Activated CD4-positive, alpha-beta memory T cell treated with anti-CD3 and anti-CD28 coated beads, Interleukin-2, amount 10 ng/mL, durations not matched to agents 7 days and 5 days (primary cell): ENCODE measurements around the gene TFAP2A. TPM values are rescaled to one million over a fixed set of nuclear protein-coding genes. Genes with fewer than 3 reads are reported as not detected.

Experiments used
- CTCF ChIA-PET: fragments of 350-600 bp; sonication (Branson Sonifier 250); formaldehyde crosslinking; loops from one replicate; lab custom pipeline; 2021; ENCODE audit warnings: antibody characterized with exemption, inconsistent platforms; lab: Charles Lee
- POLR2A ChIA-PET: fragments of 350-600 bp; sonication (Branson Sonifier 250); formaldehyde crosslinking; loops from one replicate; lab custom pipeline; 2021; ENCODE audit warnings: antibody characterized with exemption; lab: Charles Lee
- DNase-seq: peaks from one replicate; pipeline ENCODE4 v3.0.0-alpha.2; 2020
- H3K27ac Mint-ChIP-seq: one replicate; pipeline ENCODE4 v1.8.0; 2021; ENCODE audit warnings: mild to moderate bottlenecking, mixed read lengths
- H3K27me3 Mint-ChIP-seq: one replicate; pipeline ENCODE4 v1.8.0; 2021; ENCODE audit warnings: mixed read lengths
- H3K36me3 Mint-ChIP-seq: one replicate; pipeline ENCODE4 v1.8.0; 2021; ENCODE audit warnings: low read depth, mixed read lengths
- H3K4me1 Mint-ChIP-seq: one replicate; pipeline ENCODE4 v1.8.0; 2021; ENCODE audit warnings: mixed read lengths
- H3K4me3 Mint-ChIP-seq: one replicate; pipeline ENCODE4 v1.8.0; 2021; ENCODE audit warnings: mild to moderate bottlenecking, mixed read lengths
- H3K9me3 Mint-ChIP-seq: one replicate; pipeline ENCODE4 v1.8.0; 2021; ENCODE audit warnings: mixed read lengths
- total RNA-seq, 2 experiments: library from RNA; stranded (reverse); gene quantifications; one replicate each; pipeline ENCODE4 v1.2.3, GENCODE V29; 2021

TFAP2A gene
- under 1 TPM in 1 of 2 experiments, not detected in 1; 0.20 TPM for total RNA-seq

DNA sequence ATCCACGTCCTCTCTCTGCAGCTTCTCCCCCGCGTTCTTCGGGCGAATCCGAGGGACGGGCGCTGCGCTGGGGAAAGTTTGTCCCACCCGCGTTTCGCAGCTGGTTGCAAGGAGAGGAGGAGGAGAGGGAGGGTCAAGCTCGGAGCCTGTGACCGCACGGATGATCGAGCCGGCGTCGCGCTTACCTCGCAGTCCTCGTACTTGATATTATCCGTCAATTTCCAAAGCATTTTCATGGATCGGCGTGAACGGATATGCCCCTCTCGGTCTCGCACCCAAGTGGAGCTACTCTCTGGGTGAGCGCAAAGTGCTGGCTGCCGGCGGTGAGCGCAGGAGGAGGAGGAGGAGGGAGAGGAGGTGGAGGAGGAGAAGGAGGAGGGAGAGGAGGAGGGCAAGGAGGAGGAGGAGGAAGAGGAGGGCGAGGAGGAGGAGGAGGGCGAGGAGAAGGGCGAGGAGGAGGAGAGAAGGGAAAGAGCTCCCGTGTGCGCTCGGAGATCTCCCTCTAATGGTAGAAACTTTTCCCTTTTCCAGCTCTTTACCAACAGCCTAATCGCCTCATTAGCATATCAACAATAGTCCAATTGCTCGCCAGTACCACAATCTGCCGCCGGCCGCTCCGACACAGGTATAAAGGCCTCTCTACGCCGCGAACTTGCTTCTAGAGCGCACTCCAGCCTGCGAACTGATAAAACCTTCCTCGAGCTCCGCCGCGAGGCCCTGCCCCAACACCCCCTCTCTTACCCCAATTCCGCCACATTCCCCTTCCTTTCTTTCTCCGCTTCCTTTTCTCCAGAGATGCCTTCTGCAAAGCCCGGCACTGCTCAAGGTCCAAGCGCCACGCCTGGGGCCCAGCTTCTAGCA lies at the start of gene TFAP2A:
Gene TFAP2A, minus strand, starts transcription at position 319 of the 861 bp plus-strand sequence. Its CDS starts 83 bp downstream, at position 236.
- H3K27ac Mint-ChIP-seq: peak within 1 kb of the TSS; percentile 45
- H3K4me3 Mint-ChIP-seq: peak within 1 kb of the TSS; percentile 85
- peaks cover 89% of the 10 kb centered on the region for H3K27me3 Mint-ChIP-seq
- peaks cover 2% of the 10 kb centered on the region for H3K9me3 Mint-ChIP-seq
- POLR2A ChIA-PET: interaction anchor here (1.4 to 2.4 kb wide), 2 partner anchors 9 to 15 kb away, joined by 3 to 6 read pairs; no protein-coding TSS in a partner anchor
- DNase-seq: no peak
- CTCF ChIA-PET: interaction anchor here (0.7 to 1.9 kb wide), 3 partner anchors 10 to 11 kb away, joined by 3 to 5 read pairs (median 5); no protein-coding TSS in a partner anchor
- peaks cover 40% of the 10 kb centered on the region for H3K4me1 Mint-ChIP-seq
- H3K36me3 Mint-ChIP-seq: peaks cover 41% of the 10 kb centered on the region

DNA sequence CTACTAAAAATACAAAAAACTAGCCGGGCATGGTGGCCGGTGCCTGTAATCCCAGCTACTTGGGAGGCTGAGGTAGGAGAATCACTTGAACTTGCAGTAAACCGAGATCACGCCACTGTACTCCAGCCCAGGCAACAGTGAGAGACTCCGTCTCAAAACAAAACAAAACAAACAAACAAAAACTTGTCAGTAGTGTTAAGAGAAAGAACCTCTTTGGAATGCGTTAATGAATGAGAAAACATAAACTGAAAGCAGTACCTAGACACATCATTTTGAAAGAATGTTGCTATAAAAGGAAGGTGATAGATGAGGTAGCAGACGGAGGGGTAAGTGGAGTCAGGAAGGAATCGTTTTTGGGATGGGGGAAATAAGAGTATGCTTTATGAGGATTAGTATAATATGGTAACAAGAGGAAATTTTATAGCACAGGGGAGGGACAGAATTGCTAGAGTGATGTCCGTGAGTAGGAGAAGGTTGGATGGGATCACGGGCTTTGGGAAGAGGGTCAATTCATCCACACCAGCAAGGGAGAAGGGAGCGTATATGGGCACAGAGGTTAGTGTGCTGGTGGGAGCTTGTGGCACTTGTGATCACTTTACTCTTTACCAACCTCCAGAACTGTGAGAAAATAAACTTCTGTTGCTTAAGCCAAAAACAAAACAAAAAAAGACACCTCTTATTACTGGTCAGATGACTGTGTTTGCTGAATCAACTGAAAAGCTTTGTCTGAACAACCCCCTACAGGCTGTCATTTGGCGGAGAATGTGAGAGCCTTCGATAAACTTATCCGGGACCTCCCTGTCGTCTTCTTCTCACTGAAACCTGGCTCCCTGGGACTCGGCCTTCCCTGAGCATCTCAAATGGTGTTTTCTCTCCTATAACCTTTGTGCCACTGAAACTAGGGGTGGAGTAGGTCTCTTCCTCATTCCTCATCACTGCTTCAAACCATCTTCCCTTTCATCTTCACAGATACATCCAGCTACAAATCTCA lies 48.9 kb upstream of the TFAP2A start:
- DNase-seq: no peak
- H3K4me1 Mint-ChIP-seq: no peaks in the 10 kb centered on the region
- no peak overlapping the region for H3K4me3 Mint-ChIP-seq
- CTCF ChIA-PET: no interaction called here
- POLR2A ChIA-PET: no interaction called here
- H3K36me3 Mint-ChIP-seq: no peaks in the 10 kb centered on the region
- H3K9me3 Mint-ChIP-seq: no peaks in the 10 kb centered on the region
- H3K27ac Mint-ChIP-seq: no peak overlapping the region
- H3K27me3 Mint-ChIP-seq: peaks cover 9% of the 10 kb centered on the region

DNA sequence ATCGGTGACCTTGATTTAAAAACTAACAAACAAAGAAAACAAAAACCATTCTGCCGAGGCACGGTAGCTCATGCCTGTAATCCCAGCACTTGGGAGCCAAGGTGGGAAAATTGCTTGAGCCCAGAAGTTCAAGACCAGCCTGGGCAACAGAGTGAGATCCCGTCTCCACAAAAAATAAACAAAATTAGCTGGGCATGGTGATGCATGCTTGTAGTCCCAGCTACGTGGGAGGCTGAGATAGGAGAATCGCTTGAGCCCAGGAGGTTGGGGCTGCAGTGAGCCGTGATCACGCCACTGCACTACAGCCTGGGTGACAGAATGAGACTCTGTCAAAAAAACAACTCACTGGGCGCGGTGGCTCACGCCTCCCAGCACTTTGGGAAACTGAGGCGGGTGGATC lies 48.2 kb upstream of the TFAP2A start:
- no peaks in the 10 kb centered on the region for H3K4me1 Mint-ChIP-seq
- H3K27me3 Mint-ChIP-seq: peaks cover 11% of the 10 kb centered on the region
- CTCF ChIA-PET: no interaction called here
- DNase-seq: no peak
- no peak overlapping the region for H3K27ac Mint-ChIP-seq
- H3K36me3 Mint-ChIP-seq: no peaks in the 10 kb centered on the region
- no peak overlapping the region for H3K4me3 Mint-ChIP-seq
- POLR2A ChIA-PET: no interaction called here
- no peaks in the 10 kb centered on the region for H3K9me3 Mint-ChIP-seq

DNA sequence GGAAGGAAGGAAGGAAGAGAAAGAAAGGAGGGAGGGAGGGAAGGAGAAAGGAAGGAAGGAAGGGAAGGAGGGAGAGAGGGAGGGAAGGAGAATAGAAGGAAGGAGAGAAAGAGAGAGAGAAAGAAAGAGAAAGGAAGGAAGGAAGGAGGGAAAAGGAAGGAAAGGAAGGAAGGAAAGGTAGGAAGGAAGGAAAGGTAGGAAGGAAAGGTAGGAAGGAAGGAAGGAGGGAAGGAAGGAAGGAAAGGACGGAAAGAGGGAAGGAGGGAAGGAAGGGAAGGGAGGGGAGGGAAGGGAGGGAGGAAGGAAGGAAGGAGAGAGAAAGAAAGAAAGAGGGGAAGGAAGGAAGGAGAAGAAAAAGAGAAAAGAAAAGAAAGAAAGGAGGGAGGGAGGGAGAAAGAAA lies 47.0 kb upstream of the TFAP2A start:
- CTCF ChIA-PET: no interaction called here
- Mint-ChIP-seq H3K36me3 (no peaks in the 10 kb centered on the region), H3K4me3 (no peak overlapping the region), H3K27me3 (peaks cover 15% of the 10 kb centered on the region), H3K9me3 (no peaks in the 10 kb centered on the region), H3K4me1 (no peaks in the 10 kb centered on the region), H3K27ac (no peak overlapping the region)
- DNase-seq: no peak
- POLR2A ChIA-PET: no interaction called here

DNA sequence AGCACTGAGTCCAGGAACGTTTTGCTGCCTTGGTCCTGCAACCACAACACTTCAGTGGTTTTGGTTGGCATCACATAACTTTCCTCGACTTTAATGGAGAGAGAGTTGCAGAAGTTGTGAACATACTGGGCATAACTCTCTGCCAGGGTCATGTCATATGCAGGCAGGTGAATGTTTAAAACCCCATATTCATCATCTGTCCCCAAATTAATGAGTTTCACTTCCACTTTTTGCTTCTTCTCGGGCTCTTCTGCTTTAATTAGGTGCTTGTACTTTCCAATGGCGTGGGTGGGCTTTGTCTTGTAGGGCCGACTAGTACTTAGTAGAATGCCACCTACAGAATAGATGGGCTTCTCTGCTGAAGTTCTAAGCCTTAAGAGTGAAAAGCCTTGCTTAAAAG lies 45.2 kb upstream of the TFAP2A start:
- no peaks in the 10 kb centered on the region for H3K4me1 Mint-ChIP-seq
- peaks cover 15% of the 10 kb centered on the region for H3K27me3 Mint-ChIP-seq
- H3K27ac Mint-ChIP-seq: no peak overlapping the region
- no peaks in the 10 kb centered on the region for H3K36me3 Mint-ChIP-seq
- no peaks in the 10 kb centered on the region for H3K9me3 Mint-ChIP-seq
- DNase-seq: no peak
- ChIA-PET POLR2A (no interaction called here), CTCF (no interaction called here)
- no peak overlapping the region for H3K4me3 Mint-ChIP-seq

DNA sequence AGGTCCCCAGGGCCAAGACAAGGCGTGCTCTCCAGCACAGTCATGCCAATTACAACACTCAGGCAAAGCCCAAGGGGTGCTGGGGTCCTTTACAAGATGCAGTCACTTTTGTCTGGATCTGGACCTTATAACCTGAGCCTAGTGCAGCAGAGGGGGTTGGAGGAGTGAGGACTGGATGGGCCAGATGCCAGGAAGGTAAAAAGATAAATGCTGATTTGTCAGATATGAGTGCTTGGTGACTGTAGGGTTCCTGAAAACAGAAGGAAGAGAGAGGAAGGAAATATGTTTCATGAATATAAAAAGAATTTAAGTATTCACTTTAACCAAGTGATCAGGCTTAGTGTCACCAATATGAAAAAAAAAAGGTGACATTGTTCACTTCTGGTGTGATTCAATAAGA lies 43.4 kb upstream of the TFAP2A start:
- no peaks in the 10 kb centered on the region for H3K4me1 Mint-ChIP-seq
- no peaks in the 10 kb centered on the region for H3K36me3 Mint-ChIP-seq
- peaks cover 15% of the 10 kb centered on the region for H3K27me3 Mint-ChIP-seq
- no peaks in the 10 kb centered on the region for H3K9me3 Mint-ChIP-seq
- DNase-seq: no peak
- ChIA-PET CTCF (no interaction called here), POLR2A (no interaction called here)
- H3K4me3 Mint-ChIP-seq: no peak overlapping the region
- H3K27ac Mint-ChIP-seq: no peak overlapping the region

DNA sequence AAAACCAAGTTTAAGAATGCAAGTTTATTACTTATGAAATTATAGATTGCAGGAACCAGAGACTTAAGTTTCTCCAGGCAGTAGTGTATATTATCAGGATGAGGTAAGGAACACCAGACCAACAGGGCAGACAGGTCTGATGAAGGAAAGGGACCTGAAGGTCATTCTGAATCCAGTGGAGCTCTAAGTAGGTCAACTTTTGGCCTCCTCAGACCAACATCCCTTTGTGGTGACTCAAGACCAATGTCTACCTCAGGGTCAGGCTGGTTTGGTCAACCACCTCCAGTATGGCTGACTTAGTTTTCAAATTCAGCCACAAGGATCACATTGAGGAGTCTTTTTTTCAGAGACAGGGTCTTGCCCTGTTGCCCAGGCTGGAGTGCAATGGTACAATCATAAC lies 38.7 kb upstream of the TFAP2A start:
- Mint-ChIP-seq H3K4me1 (peaks cover 2% of the 10 kb centered on the region), H3K9me3 (no peaks in the 10 kb centered on the region), H3K36me3 (no peaks in the 10 kb centered on the region), H3K27ac (no peak overlapping the region), H3K27me3 (peaks cover 5% of the 10 kb centered on the region), H3K4me3 (no peak overlapping the region)
- CTCF ChIA-PET: interaction anchor here (0.7 to 1.4 kb wide), 2 partner anchors 12 to 94 kb away, joined by 3 read pairs; no protein-coding TSS in a partner anchor
- POLR2A ChIA-PET: no interaction called here
- DNase-seq: no peak

DNA sequence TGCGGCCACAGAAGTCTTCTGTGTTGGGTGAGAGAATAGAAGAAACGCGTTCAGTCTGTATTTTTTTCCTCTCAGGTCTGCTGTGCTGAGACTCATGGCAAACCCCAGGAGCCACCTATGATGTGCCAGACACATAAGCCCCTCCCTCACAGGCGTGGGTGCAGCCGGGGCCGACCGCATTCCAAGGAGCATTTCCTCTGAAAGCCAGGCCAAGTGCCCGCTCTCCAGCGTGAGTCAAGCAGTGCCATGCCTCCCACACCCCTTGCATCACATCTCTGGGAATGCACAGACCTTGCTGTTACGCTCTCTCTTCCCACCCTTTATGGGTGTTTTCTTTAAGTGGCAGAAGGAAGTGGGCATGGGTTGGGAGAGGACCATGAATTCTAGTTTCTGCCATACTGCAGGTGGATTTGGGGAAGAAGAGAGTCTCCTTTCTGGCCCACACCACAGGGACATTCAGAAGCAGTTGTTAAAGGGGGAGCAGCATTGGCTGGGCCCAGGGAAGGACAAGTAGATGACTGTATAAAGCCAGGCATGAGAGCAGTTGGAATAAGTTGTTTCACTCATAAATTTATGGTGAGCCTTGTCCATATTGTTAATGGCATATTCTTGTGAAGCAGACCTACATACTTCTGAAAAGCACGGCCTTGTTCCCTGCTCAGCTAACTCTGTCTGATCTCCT lies 37.1 kb upstream of the TFAP2A start:
- POLR2A ChIA-PET: no interaction called here
- H3K4me1 Mint-ChIP-seq: peaks cover 2% of the 10 kb centered on the region
- CTCF ChIA-PET: no interaction called here
- DNase-seq: no peak
- peaks cover 3% of the 10 kb centered on the region for H3K27me3 Mint-ChIP-seq
- H3K9me3 Mint-ChIP-seq: no peaks in the 10 kb centered on the region
- H3K4me3 Mint-ChIP-seq: no peak overlapping the region
- no peaks in the 10 kb centered on the region for H3K36me3 Mint-ChIP-seq
- no peak overlapping the region for H3K27ac Mint-ChIP-seq

DNA sequence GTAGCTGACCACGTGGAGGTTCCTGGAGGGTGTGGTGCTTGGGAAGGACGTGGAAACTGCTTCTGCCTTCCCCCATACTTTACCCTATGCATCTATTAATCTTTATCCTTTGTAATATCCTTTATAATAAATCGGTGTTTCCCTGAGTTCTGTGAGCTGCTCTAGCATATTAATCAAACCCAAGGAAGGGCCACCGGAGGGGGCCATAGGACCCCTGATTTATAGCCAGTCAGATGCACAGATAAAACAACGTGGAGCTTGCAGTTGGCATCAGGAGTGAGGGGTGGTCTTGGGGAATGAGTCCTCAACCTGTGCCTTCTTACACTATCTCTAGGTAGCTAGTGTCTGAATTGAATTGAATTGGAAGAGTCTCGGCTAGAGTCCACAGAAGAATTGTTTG lies 36.5 kb upstream of the TFAP2A start:
- peaks cover 2% of the 10 kb centered on the region for H3K4me1 Mint-ChIP-seq
- H3K9me3 Mint-ChIP-seq: no peaks in the 10 kb centered on the region
- no peak overlapping the region for H3K27ac Mint-ChIP-seq
- ChIA-PET CTCF (no interaction called here), POLR2A (no interaction called here)
- DNase-seq: no peak
- H3K4me3 Mint-ChIP-seq: no peak overlapping the region
- peaks cover 3% of the 10 kb centered on the region for H3K27me3 Mint-ChIP-seq
- no peaks in the 10 kb centered on the region for H3K36me3 Mint-ChIP-seq

DNA sequence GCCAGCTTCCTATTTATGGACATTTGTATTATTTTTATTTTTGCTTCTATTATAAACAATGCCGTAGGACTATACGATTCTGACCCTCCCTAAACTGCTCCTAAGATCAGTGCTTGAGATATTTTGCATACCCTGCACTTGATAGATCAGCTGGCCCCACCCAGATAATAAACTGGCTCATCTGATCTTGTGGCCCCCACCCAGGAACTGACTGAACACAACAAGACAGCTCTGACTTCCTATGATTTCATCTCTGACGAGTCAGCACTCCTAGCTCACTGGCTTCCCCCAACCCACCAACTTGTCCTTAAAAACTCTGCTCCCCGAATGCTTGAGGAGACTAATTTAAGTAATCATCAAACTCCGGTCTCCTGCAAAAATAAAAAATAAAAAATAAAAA lies 34.9 kb upstream of the TFAP2A start:
- H3K9me3 Mint-ChIP-seq: no peaks in the 10 kb centered on the region
- CTCF ChIA-PET: no interaction called here
- POLR2A ChIA-PET: no interaction called here

DNA sequence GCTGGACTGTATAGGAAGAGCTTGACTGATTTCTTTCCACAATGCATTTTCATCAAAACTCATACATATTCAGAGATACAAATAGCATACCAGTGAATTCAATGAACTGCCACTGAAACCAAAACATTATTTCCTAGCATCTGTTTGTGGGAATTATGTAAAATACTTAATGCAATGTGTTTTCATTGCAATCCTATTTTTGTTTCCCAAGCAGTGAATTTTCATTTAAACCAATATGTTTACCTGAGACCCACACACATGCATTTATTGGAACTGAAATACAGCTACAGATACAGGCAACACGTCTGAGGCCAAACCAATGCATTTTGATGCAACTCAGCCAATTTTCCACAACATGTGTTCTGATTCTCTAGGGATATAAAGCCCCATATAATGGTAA lies 33.2 kb upstream of the TFAP2A start:
- Mint-ChIP-seq H3K9me3 (no peaks in the 10 kb centered on the region), H3K27ac (no peak overlapping the region), H3K4me3 (no peak overlapping the region), H3K27me3 (peaks cover 4% of the 10 kb centered on the region), H3K4me1 (peaks cover 2% of the 10 kb centered on the region), H3K36me3 (no peaks in the 10 kb centered on the region)
- ChIA-PET CTCF (no interaction called here), POLR2A (no interaction called here)
- DNase-seq: no peak

More for the DNA sequence above, 34.9 kb upstream of the TFAP2A start:
- H3K27ac Mint-ChIP-seq: no peak overlapping the region
- no peak for DNase-seq
- H3K36me3 Mint-ChIP-seq: no peaks in the 10 kb centered on the region
- H3K27me3 Mint-ChIP-seq: peaks cover 4% of the 10 kb centered on the region
- no peak overlapping the region for H3K4me3 Mint-ChIP-seq
- H3K4me1 Mint-ChIP-seq: peaks cover 2% of the 10 kb centered on the region

DNA sequence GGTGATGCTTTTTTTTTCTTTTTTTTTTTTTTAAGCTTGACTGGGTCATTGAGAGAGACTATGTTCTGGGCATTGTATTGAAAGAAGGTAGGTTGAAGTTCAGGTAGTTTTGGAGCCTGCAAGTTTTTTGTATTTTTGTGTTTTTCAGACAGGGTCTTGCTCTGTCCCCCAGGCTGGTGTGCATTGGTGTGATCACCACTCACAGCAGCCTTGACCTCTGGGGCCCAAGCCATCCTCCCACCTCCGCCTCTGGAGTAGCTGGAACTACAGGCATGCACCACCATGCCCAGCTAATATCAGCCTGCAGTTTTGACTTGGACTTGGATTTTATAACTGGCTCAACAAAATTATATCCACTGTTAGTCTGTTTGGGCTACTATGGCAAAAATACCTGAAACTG lies 31.7 kb upstream of the TFAP2A start:
- ChIA-PET CTCF (interaction anchor here (1.0 to 1.1 kb wide), 2 partner anchors 11 to 32 kb away, joined by 5 read pairs; no protein-coding TSS in a partner anchor), POLR2A (no interaction called here)
- DNase-seq: no peak
- Mint-ChIP-seq H3K4me1 (peaks cover 2% of the 10 kb centered on the region), H3K36me3 (no peaks in the 10 kb centered on the region), H3K27ac (no peak overlapping the region), H3K9me3 (no peaks in the 10 kb centered on the region), H3K27me3 (peaks cover 8% of the 10 kb centered on the region), H3K4me3 (no peak overlapping the region)
